Mesothelial cell of epicardium (in vitro differentiated cells): ENCODE data around the gene AKAP10. TPM values are rescaled to one million over a fixed set of nuclear protein-coding genes. Genes with fewer than 3 reads are reported as not detected.

Experiments
- DNase-seq, 2 experiments: peaks; one replicate each; pipeline ENCODE4 v3.0.0; 2021; ENCODE audit warnings: low spot score in 2 of 2; ENCODE audit not compliant: unreplicated experiment in 2 of 2
- H3K27ac Mint-ChIP-seq: 2 replicates; pipeline ENCODE4 v1.8.0; 2021; ENCODE audit warnings: mixed read lengths
- H3K27me3 Mint-ChIP-seq: 2 replicates; pipeline ENCODE4 v1.8.0; 2021; ENCODE audit warnings: low read depth, mixed read lengths
- H3K36me3 Mint-ChIP-seq: 2 replicates; pipeline ENCODE4 v1.8.0; 2021; ENCODE audit warnings: mixed read lengths
- H3K4me1 Mint-ChIP-seq: 2 replicates; pipeline ENCODE4 v1.8.0; 2021; ENCODE audit warnings: mixed read lengths
- H3K4me3 Mint-ChIP-seq: 2 replicates; pipeline ENCODE4 v1.8.0; 2021; ENCODE audit warnings: mild to moderate bottlenecking, moderate library complexity, mixed read lengths
- H3K9me3 Mint-ChIP-seq: 2 replicates; pipeline ENCODE4 v1.8.0; 2021; ENCODE audit warnings: mixed read lengths
- CTCF ChIP-seq: fragments of 200-600 bp; sonication (generic); IDR thresholded peaks from one replicate; pipeline ENCODE4 v1.5.0; 2021; ENCODE audit warnings: antibody characterized with exemption; ENCODE audit not compliant: unreplicated experiment
- total RNA-seq: library from RNA; stranded (reverse); gene quantifications from 3 replicates; pipeline ENCODE4 v1.2.1, GENCODE V29; 2021

The AKAP10 gene
- total RNA-seq, 1 donor from 2014 or later, result 39.0 TPM

GRCh38 chr17:19877364-19877945 lies 100.2 kb downstream of the AKAP10 start:
- Mint-ChIP-seq H3K27ac (no peak overlapping the region), H3K36me3 (no peaks in the 10 kb centered on the region), H3K4me1 (no peaks in the 10 kb centered on the region), H3K9me3 (no peaks in the 10 kb centered on the region), H3K4me3 (no peak overlapping the region), H3K27me3 (no peaks in the 10 kb centered on the region)
- DNase-seq, result no peak
- no peak for TF ChIP-seq CTCF

GRCh38 chr17:19876529-19877161 lies 101.0 kb downstream of the AKAP10 start:
- no peak for DNase-seq

GRCh38 chr17:19874256-19874655 lies 103.4 kb downstream of the AKAP10 start:
- Mint-ChIP-seq H3K27ac (no peak overlapping the region), H3K36me3 (no peaks in the 10 kb centered on the region), H3K27me3 (no peaks in the 10 kb centered on the region), H3K4me3 (no peak overlapping the region), H3K4me1 (no peaks in the 10 kb centered on the region), H3K9me3 (no peaks in the 10 kb centered on the region)
- no peak for DNase-seq
- no peak for TF ChIP-seq CTCF

More at GRCh38 chr17:19876529-19877161, 101.0 kb downstream of the AKAP10 start:
- no peaks in the 10 kb centered on the region for H3K36me3 Mint-ChIP-seq
- no peak overlapping the region for H3K4me3 Mint-ChIP-seq
- H3K9me3 Mint-ChIP-seq, result no peaks in the 10 kb centered on the region
- no peak overlapping the region for H3K27ac Mint-ChIP-seq
- H3K27me3 Mint-ChIP-seq, result no peaks in the 10 kb centered on the region
- no peak for TF ChIP-seq CTCF
- H3K4me1 Mint-ChIP-seq, result no peaks in the 10 kb centered on the region

- DNase-seq, result no peak
- no peak for TF ChIP-seq CTCF
- Mint-ChIP-seq H3K27ac (no peak overlapping the region), H3K4me1 (no peaks in the 10 kb centered on the region), H3K4me3 (no peak overlapping the region), H3K9me3 (no peaks in the 10 kb centered on the region), H3K27me3 (no peaks in the 10 kb centered on the region), H3K36me3 (no peaks in the 10 kb centered on the region)
Observed at GRCh38 chr17:19873346-19873745, 104.3 kb downstream of the AKAP10 start.

- Mint-ChIP-seq H3K36me3 (peaks cover 8% of the 10 kb centered on the region), H3K27me3 (no peaks in the 10 kb centered on the region), H3K4me3 (peak overlapping the region; percentile 55), H3K9me3 (no peaks in the 10 kb centered on the region), H3K27ac (no peak overlapping the region), H3K4me1 (peaks cover 14% of the 10 kb centered on the region)
- TF ChIP-seq CTCF, result no peak
- no peak for DNase-seq
Observed at GRCh38 chr17:19868079-19868395, 109.6 kb downstream of the AKAP10 start.
